ENCODE measurements around the gene NEURL1.

Gene NEURL1

GRCh38 chr10:103493362-103493915 is at the start of gene NEURL1:
NEURL1 (plus strand) TSS chr10:103493705; CDS start chr10:103494388, 683 bp downstream.
- DNase-seq, result peak in 36 of 56 donors; percentile 10 to 73 (median 41)

GRCh38 chr10:103444478-103444877 is 49.0 kb upstream of the NEURL1 start:
- DNase-seq, result no peak

GRCh38 chr10:103445366-103445765 is 48.1 kb upstream of the NEURL1 start:
- DNase-seq, result no peak

DNA sequence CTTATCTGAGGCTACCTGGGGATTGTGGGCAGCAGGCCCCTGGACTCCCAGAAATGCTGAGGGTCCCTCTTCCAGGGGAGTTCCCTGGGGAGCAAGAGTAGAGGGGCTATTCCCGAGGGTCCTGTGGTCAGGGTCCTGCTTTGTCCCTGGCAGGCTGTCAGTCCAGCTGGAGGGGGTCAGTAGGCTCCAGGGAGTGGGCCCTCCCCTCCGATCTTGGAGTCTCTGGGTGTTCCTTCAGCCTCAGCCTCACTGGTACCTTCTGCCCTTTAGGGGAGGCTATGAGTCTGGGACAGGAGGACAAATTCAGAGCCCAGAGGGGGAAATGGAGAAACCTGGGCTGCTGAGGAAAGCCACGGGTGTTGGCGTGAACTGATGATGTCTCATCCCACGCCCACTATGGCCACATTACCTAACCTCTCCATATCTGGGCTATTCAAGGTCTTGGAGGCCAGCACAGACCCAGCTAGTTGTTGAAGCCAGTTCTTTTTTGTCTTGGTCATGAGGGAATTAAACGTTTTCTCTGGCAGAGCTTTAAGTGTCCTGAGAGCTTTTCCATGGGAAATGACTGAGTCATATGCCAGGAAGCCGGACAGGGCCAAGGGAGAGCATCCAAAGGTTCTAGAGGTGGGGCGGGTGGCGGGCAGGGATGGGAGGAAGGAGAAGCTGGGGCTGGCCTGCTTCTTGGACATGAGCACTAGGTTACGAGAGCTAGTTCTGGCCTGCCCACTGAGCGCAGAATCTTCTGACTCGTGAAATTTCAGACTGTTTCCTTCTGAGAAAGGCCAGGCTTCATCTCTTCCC is 47.5 kb upstream of the NEURL1 start:
- peak in 4 of 56 donors; percentile 8 to 32 (median 10) for DNase-seq

GRCh38 chr10:103447187-103447586 is 46.3 kb upstream of the NEURL1 start:
- no peak for DNase-seq

- DNase-seq, result no peak
Measured at GRCh38 chr10:103448746-103449145, 44.8 kb upstream of the NEURL1 start.

DNA sequence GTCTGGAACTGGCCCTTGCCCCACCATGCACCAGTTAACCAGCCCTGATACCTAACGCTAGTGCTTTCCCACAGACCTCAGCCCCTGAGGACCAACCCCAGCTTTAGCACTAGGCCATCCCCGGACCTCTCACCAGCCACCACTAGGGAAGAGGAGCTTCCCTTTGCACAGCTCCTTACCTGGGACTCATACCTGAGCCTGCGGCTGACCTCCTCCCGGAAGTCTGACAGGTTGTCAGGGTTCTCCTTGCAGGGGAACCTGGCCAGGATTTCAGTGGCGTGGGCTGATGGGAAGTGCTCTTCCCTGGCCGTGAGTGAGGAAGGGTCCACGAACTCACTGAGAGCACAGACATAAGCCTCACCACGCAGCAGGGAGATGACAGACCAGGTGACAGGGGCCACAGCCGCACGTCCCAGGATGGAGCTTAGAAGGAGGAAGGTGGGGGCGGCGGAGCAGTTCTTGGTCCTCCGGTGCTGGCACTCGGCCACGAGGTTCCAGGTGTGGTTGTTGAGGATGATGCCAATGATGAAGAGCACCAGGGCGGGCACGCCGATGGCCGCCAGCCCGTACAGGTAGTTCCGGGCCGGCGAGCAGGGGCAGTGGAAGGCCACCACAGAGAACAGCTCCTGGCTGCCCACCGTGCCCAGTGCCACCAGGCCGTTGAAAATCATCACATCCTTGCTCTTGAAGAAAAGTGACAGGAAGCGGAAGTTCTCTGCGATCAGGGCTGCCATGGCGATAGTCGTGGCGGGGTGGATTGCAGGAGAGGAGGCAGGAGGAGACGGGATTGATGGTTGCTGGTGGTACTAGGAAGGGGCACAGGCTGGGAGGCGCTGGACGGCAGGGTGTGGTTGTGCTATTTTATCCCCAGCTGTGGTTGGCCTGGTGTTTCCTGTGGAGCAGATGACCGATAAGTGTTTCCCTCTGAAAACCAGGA is 44.0 kb upstream of the NEURL1 start:
- no peak for DNase-seq

DNA sequence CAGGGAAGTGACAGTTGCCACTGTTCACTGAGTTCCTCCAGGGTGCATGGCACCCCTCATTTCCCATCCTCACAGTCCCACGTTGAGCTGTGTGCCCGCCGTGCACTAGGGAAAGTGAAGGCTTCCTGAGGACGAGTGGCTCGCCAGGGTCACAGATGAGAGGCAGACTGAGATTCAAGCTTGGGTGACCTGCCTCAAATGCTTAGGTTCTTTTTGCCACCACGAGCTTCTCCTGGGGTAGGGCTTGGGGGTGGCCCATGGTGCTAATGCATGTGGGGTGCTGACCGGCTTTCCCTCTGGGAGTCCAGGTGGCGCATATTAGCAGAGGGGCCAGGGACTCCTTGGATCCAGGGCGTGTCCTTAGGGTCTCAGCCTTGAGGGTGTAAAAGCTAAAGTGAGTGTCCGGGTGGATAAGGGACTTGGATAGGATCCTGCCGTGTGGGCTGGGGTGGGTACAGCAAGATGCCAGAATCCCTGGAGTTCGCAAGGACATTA is 43.3 kb upstream of the NEURL1 start:
- no peak for DNase-seq

DNA sequence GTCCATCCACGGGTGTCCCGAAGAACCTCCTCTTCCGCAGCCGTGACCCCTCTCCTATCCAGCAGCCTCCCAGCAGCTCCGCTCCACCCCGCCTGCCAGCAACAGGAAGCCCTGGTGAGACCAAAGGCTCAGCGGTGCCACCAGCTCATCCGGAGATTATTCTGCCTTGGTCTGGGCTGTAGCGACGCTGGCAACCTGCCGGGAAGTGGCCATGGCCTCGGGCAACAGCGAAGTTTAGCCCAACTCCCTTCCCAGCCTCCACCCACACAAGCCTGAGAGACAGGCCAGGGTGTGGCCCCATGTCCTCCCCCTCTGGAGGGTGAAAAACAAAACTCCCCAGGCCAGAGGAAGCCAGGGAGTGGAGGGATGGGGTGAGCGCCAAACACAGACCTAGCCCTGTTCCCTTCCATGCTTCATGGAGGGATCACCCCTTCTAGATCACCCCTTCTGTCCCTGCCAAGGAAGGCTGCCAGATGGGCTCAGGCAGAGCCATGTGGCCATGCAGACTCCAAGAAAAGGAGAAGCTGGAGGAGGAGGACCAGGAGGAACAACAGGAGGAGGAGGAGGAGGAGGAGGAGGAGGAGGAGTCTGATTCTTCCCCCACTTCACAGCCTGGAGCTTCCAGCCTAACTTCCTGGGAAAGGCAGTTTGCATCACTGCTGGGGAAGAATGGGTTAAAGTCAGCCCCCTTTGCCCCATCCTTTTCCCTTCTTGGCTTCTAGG is 42.3 kb upstream of the NEURL1 start:
- DNase-seq, result peak in 4 of 56 donors; percentile 8 to 34 (median 23)

- DNase-seq, result peak in 36 of 56 donors; percentile 9 to 75 (median 34)
Measured at GRCh38 chr10:103451831-103452505, 41.5 kb upstream of the NEURL1 start, which contains the start of gene CALHM2. CALHM2 (minus strand) TSS chr10:103452370; CDS start chr10:103449941, 2,429 bp downstream.

DNA sequence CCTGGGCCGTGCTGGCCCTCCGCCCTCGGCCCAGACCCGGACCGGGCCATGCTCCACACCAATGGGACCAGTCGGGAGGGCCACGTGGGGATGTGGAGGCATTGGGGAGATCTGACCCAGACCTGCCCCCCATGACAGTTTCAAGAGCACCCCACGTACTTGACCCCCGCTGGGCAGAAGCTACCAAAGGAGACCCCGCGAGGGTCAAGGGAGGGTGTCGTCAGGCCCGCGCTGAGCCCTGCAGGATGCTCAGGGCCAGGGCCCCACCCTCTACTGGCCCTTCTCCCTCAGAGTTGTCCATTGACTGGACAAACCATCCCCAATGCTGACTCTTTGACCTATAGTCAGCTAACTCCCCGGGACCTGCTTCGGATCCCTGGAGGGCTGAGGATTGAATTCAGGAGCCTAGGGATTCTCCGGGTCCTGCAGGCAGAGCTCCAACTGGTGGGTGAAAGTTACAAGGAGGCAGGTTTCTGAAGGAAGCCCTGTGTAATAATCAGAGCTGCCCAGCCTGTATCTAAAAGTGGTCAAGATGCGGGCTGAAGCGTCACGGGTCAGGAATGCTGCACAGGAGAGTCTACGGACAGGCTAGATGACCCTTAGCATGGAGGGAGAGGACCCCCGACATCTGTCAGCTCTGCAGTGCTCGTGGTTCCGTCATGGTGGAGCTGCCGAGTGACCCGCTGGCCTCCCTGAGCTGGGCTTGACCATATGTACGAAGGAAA is 40.8 kb upstream of the NEURL1 start:
- peak in 1 of 56 donors; percentile 54 for DNase-seq

- DNase-seq, result no peak
Measured at GRCh38 chr10:103454026-103454425, 39.5 kb upstream of the NEURL1 start.

DNA sequence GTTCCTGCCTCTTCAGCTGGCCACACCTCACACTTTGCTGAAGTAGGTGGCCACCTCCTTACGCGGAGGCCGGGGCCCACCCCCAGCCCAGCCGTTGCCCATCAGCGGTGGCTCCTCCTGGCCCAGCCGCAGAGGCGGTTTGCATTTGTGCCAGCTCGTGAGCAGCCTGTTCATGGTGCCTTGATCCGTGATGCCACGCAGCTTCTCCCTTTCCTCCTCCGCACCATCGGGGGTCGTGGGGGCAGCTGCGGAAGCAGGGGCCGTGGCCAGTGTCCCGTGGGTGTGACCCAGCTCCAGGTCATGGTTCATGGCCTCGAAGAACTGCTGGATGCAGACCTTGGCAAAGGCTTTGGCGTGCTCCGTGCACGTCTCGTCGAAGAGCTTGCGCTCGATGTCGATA is 38.3 kb upstream of the NEURL1 start:
- no peak for DNase-seq

DNA sequence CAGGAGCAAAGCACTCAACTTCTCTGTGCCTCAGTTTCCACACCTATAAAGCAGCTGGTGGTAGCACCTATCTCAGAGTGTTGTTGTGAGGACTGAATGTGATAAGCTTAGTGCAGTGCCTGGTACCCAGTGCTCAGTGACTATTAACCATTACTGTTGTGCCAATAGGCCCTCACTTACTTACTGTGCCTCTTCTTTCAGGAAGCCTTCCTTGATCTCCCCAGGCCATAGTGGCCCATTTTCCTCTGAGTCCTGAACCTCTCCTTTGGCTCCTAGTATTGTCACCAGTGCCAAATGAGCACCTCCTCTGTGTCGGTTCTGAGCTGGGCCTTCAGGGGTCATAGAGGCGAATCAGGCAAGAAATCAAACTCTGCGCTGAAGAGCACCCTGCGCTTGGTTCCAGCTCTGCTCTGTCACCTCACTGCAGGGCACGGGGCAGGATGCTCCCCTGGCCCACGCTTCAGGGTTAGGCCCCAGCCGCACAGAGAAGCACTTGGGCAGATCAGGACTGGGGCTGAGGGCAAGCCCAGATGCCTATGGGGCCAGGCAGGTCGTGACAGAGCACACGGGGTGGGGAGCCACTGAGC is 37.3 kb upstream of the NEURL1 start:
- no peak for DNase-seq

DNA sequence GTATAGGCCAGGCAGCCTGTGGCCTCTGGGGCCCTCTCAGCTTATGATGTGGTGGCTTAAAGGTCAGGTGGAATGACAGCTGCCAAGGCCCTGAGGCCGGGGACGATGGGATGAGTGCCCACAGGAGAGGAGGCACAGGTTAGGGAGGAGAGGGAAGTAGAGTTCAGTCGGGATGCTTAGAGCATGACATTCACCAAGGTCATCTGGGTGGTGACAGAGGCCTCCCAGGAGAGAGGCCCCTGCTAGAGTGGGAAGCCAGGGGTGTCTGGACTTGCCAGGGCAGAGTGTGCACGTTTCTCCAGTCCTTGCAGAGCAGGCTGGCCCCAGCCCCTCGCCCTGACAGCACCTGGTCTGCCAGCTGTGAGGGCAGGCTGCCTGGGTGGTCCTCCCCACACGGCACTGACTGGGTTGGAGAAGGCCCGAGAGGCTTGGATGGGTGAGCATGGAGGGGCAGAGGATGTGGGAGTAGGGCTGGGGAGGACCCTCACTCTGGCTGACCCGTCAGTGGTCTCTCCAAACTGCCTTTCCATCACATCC is 36.3 kb upstream of the NEURL1 start:
- DNase-seq, result no peak

DNA sequence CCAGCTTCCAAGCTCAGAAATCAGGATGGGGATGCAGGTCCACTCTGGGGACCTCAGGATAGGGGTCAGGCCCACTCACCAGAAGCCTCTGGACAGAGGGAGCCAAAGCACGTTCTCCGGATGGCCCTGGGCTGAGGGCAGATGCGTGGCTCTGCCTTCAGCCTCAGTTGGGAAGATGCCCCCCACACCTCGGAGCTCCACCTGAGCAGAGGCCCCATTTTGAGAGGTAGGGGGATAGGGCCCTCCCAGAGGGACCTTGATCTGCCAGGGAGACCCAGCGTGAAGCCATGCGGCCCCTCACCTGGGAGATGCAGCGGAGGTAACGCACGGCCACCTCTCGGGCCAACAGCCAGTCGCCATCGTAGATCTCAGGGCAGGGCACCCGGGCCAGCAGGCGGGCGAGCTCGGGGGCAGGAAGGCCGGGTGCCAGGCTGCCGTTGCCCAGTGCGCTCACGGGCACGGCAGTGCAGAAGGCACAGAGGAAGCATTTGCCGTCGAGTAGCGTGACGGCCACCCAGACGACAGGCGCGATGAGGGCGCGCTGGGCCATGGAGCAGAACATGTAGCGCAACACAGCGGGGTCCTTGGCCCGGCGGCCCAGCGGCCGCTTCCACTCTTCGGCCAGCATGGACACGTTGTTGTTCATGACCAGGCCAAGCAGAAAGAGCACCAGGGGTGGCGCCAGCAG is 35.5 kb upstream of the NEURL1 start:
- no peak for DNase-seq

DNA sequence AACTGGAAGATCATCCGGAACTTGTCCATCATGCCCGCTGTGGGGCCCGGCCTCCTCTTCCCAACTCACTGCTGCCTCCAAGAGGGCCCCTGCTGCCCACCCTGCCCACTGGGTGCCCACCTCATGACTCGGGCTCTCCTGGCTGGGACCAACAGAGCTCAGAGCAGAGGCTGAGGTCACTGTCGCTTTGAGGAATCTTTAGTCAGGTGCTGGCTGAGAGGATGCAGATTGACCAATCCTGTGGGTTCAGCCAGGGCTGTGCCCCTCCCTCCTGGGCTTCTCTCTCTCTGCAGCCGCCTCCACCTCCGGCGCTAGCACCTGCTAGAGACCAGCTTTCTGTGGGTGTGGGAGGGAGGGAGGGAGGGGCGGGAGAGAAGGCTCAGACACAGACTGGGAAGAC is 34.8 kb upstream of the NEURL1 start, which contains the start of gene CALHM1:
TSS of gene CALHM1 (minus strand) at position 181 of the 400 bp plus-strand sequence. CDS start at position 32, 149 bp downstream.
- DNase-seq, result peak in 2 of 56 donors; percentile 10 to 19

DNA sequence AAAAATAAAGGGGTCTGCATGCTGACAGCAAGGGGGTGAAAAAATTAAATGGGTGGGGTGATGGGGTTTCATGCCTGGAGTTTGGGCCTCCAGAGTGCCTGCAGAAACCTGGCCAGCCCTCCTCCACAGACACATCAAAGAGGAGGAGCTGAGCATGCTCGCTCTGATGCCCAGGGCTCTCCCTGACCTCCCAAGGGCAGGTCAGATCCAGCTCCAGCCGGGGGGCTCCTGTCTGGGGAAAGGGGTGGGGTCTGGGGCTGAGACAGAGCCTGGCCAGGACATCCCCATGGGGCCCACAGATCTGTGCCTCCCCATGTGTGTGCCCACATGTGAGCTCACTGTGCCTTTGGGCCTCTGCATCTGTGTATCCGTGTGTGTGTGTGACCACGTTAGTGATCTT is 33.9 kb upstream of the NEURL1 start:
- DNase-seq, result no peak

Data from nucleus accumbens (tissue), 56 donors.